Measurements from ENCODE around the gene EPHB1.

EPHB1 gene

DNA sequence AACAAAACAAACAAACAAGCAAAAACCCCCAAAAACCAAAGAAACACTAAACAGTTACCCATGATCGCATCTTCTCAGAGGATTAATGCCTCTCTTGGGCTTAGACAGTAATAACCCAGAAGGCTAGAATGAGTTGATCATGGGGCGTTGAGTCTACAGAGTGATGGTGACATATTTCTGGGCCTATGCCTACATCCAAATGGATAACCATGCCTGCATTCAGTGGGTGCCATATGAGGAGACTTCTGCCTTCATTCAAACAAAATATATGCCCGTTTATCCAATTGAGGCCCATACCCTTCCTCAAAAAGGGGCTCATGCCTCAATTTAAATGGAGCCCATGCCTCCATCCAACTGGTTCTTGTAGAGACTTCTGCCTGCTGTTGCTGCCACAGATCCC, 284.0 kb downstream of the EPHB1 start:
- DNase-seq, result no peak
- intact Hi-C loops (cut with DNase I), result no loop called here

- intact Hi-C loops (cut with DNase I), result loop anchor here (10.0 kb wide), 1 partner anchor 97 kb away; no protein-coding TSS in a partner anchor
- no peak for DNase-seq
These were observed 286.4 kb downstream of the EPHB1 start for GRCh38 chr3:135081451-135081850.

GRCh38 chr3:135081856-135082434, 286.9 kb downstream of the EPHB1 start:
- intact Hi-C loops (cut with DNase I), result loop anchor here (10.0 kb wide), 1 partner anchor 97 kb away; no protein-coding TSS in a partner anchor
- peak in 1 of 42 donors; percentile 35 for DNase-seq

DNA sequence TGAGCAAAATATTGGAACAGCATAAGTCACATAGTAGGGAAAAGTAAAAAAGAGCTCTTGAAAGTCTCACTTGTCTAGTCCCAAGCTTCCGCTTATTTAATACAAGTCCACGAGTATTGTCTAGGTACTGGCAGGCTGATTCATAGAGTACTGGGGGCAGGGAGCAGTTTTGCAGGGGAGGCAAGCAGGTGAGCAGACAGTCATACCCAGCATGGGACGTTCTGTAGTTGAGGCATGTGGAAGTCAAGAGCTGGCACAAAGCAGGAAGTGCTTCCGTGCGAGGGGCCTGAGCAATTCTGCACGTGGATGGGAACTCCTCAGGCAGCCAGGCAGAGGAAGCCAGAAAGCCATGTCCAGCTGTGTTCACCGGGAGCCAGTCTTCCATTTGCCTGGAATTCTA, 287.6 kb downstream of the EPHB1 start:
- peak in 37 of 42 donors; percentile 7 to 70 (median 41) for DNase-seq
- intact Hi-C loops (cut with DNase I), result loop anchor here (10.0 kb wide), 1 partner anchor 98 kb away; no protein-coding TSS in a partner anchor

DNA sequence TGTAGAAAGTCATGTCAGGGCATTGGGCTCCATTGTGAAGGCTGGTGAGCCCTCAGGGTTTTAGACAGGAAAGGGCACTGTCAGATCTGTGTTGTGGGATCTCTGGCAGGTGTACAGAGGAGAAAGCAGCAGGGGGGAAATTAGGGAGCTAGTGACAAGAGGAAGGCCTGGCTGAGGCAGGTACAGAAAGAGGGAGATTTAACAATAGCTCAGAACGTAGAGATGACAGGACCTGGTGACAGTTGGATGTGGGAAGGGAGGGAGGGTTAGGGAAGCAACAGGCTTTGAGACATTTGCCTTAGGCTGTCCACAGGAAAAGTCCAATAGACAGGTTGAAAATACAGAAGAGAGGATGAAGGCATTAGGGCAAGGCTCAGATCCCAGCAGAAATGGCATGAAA, 288.1 kb downstream of the EPHB1 start:
- intact Hi-C loops (cut with DNase I), result loop anchor here (10.0 kb wide), 1 partner anchor 98 kb away; no protein-coding TSS in a partner anchor

DNA sequence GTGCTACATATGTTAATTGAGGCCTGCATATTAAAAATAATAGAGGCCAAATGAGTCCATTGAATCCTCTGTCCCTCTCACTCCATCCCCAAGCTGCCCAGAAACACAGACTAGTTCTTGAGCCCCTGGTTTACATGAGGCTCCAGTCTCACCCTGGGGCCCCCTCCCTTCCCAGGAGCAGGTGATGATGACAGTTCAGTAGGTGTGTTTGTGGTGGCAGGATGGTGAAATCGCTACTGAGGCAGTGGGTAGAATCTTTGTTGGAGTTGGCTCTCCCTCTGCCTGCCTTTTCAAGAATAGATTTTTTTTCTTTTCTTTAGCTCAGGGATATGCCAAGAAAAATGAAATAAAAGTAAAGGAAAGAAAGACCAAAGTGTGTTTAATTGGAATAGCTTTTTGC, 288.7 kb downstream of the EPHB1 start:
- DNase-seq, result peak in 32 of 42 donors; percentile 29 to 84 (median 53)
- intact Hi-C loops (cut with DNase I), result loop anchor here (10.0 kb wide), 1 partner anchor 99 kb away; no protein-coding TSS in a partner anchor

More for the DNA sequence above, 288.1 kb downstream of the EPHB1 start:
- peak in 4 of 42 donors; percentile 21 to 44 (median 36) for DNase-seq

DNA sequence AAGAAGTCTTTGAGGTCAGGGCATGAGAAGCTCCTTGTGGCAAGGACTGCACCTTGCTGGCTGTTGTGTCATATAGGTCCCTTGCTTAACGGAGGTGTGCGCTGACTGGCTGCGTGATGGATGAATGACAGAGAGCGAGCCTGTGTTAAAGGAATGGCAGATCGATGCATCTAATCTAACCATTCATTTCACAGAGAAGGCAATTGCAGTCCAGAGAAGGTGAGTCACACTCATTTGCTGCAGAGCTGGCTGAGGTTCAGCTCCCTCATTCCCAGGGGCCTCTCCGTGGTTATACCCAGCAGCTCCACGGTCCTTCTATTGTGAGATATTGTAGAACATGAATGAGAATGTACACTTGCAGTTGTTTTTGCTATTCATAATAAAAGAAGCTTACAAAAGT, 289.3 kb downstream of the EPHB1 start:
- intact Hi-C loops (cut with DNase I), result loop anchor here (10.0 kb wide), 1 partner anchor 100 kb away; no protein-coding TSS in a partner anchor
- DNase-seq, result peak in 6 of 42 donors; percentile 22 to 52 (median 40)

DNA sequence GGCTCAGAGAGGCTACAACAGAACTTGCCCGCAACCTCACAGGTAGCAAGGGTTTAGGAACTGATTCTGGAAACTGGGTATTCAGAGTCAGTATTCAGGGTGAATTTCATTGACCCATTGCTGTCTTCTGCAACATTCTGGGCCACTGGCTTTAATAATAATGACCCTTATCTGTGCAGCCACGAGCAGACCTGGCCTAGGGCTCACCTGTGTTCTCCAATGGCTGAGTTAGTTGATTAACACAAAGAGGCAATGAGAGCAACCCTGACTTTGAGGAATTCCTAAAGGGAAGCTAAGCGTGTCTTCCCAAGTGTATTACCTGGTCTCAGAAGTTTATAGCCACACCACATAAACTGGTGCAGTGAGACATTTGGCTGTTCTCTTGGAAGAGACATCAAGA, 289.9 kb downstream of the EPHB1 start:
- intact Hi-C loops (cut with DNase I), result loop anchor here (10.0 kb wide), 1 partner anchor 100 kb away; no protein-coding TSS in a partner anchor
- DNase-seq, result no peak

DNA sequence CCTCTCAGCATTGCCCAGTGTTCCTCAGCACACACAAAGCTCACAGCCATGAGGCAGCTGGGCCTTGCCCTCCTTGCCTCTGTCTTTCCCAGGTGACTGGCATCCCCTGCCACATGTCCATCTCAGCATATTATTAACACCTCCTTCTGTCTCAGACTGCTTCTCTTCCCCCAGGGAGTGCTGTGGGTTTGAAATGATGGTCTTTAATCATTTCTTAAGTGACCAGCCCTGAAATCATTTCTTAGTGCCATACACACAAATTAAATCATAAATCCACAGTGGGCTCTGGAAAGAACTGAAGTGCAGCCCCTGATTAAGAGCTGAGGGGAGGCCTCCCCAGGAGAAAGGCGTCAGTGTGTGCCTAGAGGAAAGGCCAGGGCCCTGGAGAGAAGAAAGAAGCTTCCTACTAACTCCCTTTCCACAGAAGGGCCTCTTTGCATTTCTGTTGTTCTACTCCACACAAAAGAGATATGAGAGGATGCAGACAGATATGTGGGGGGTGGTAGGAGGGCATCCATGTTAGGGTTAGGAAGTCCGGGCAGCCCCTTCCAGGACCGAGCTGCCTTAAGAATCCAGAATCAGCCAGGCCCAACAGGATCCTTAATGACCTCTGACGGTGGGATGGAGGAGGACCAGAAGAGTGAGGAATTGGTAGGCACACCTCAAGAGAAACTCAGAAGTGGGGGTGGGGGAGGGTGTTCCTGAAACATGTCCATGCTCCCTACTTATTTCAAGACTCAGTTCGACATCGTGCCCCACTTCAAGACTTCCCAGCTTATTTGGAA, 290.8 kb downstream of the EPHB1 start:
- intact Hi-C loops (cut with DNase I), result loop anchor here (10.0 kb wide), 1 partner anchor 101 kb away; no protein-coding TSS in a partner anchor
- DNase-seq, result peak in 1 of 42 donors; percentile 29

GRCh38 chr3:135087782-135088181, 292.7 kb downstream of the EPHB1 start:
- peak in 1 of 42 donors; percentile 22 for DNase-seq
- intact Hi-C loops (cut with DNase I), result loop anchor here (10.0 kb wide), 1 partner anchor 103 kb away; no protein-coding TSS in a partner anchor

DNA sequence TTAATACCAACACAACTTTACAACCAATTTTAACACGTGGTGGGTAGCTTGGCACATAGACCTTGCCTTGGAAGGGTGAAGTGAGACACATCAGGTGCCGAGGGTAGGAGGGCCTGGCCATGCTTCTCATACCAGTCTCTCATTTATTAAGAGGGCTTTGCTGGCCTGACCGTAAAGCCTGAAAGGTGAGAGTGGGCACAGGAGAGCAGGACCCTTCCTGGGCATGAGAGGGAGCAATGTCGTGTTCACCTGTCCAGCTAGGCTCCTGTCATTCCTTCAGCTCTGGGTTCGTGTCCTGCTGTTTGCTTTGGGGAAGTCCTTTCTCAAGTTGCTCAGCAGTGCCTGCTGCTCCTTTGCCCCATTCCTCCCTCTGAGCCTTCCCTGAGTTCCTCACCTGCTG, 294.4 kb downstream of the EPHB1 start:
- DNase-seq, result no peak
- intact Hi-C loops (cut with DNase I), result loop anchor here (10.0 kb wide), 1 partner anchor 105 kb away; no protein-coding TSS in a partner anchor

- peak in 1 of 42 donors; percentile 32 for DNase-seq
- intact Hi-C loops (cut with DNase I), result no loop called here
These were observed 295.1 kb downstream of the EPHB1 start for GRCh38 chr3:135090020-135090717.

GRCh38 chr3:135091946-135092345, 296.9 kb downstream of the EPHB1 start:
- intact Hi-C loops (cut with DNase I), result no loop called here
- no peak for DNase-seq

GRCh38 chr3:135093121-135093520, 298.1 kb downstream of the EPHB1 start:
- DNase-seq, result no peak
- intact Hi-C loops (cut with DNase I), result no loop called here

GRCh38 chr3:135097276-135097946, 302.4 kb downstream of the EPHB1 start:
- intact Hi-C loops (cut with DNase I), result loop anchor here (5.0 kb wide), 1 partner anchor 500 kb away; no protein-coding TSS in a partner anchor
- peak in 1 of 42 donors; percentile 29 for DNase-seq

GRCh38 chr3:135099734-135100355, 304.8 kb downstream of the EPHB1 start:
- intact Hi-C loops (cut with DNase I), result loop anchor here (5.0 kb wide), 1 partner anchor 503 kb away; no protein-coding TSS in a partner anchor
- DNase-seq, result no peak

DNA sequence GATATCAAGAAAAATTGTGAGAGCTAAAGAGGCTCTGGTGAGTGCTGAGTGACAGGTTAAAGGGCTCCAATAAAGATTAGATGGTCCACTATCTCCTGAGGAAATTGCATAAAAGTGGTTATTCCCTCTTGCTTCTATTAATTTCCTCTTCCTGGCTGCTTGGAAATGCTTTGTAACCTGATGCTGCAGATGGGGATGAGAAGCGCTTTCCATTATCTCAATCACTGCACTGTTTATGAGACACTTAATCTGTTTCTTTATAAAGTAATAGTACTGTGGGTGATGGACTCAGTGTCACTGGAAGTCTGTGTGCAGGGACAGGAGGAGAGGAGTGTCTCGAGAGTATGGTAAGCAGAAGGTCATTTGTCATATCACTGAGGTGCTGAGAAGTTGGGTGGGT, 305.3 kb downstream of the EPHB1 start:
- DNase-seq, result no peak
- intact Hi-C loops (cut with DNase I), result no loop called here

DNA sequence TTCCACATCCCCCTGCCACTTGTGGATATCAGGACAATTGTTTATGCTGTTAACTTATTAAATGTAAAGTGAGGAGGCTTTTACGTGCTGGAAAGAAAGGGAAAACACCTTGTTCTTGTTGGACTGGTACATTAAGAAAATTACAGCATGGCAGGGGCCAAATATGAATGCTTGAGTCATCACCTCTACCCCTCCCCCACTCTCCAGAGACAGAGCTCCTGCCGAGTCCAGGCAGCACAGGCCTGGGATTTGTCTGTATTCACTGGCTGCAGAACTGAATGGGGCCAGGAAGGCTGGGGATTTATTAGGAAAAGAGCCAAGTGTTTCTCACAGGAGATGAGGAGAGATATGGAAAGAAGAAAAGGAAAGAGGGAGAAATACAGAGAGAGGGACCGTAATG, 308.9 kb downstream of the EPHB1 start:
- intact Hi-C loops (cut with DNase I), result no loop called here
- DNase-seq, result no peak
